HepG2 (cell line): Measurements from ENCODE around the gene HOXD12. TPM values are rescaled to one million over a fixed set of nuclear protein-coding genes. Genes with fewer than 3 reads are reported as not detected.
A peak's percentile ranks its signal among the peaks of the same experiment; 100 is the strongest.

Experiments
- ATAC-seq: fragments of 200-7000 bp; cut with Tn5 transposase; 3 replicates; pipeline ENCODE4 v1.9.1; 2020; ENCODE audit warnings: mild to moderate bottlenecking, moderate library complexity
- BruUV-seq: library from RNA; stranded (reverse); fragments of 400-500 nt; replicated peaks from 2 replicates; lab custom pipeline; 2021; lab: Mats Ljungman, UMichigan
- CTCF ChIA-PET: fragments of 300-600 bp; formaldehyde crosslinking; extraction: SDS; loops from one replicate; lab custom pipeline; 2021; ENCODE audit warnings: low total read pairs, inconsistent platforms, low intra/inter-chr PET ratio; lab: Yijun Ruan, JAX
- POLR2A ChIA-PET: fragments of 350-600 bp; sonication (Branson Sonifier 250); formaldehyde crosslinking; loops from one replicate; lab custom pipeline; 2020; ENCODE audit warnings: antibody characterized with exemption, inconsistent platforms; lab: Yijun Ruan, JAX
- DNase-seq: peaks from one replicate; pipeline ENCODE4 v3.0.0-alpha.2; 2015; ENCODE audit warnings: low spot score
- FAIRE-seq: peaks from 3 replicates; lab custom pipeline; 2011; peaks lifted over from hg19 to GRCh38; lab: Jason Lieb, UNC
- H2AFZ ChIP-seq: one replicate; pipeline ENCODE4 v1.6.1; 2011; ENCODE audit warnings: low read length, inconsistent platforms
- H3K27ac ChIP-seq: fragments of 300-600 bp; 3 replicates; pipeline ENCODE4 v1.8.0; 2011; ENCODE audit warnings: mixed run types, mild to moderate bottlenecking, mixed read lengths, low read length, inconsistent platforms; ENCODE audit not compliant: insufficient read depth; ENCODE audit errors: extremely low read length
- H3K27me3 ChIP-seq, 2 experiments: fragments of 200-600 bp in 1 of 2; 2 replicates in 1 of 2; 3 replicates in 1 of 2; pipeline versions ENCODE4 v1.6.0 to v1.8.0; 2011; ENCODE audit warnings: low read length in 2 of 2, mild to moderate bottlenecking in 2 of 2, moderate library complexity in 2 of 2, inconsistent platforms in 1 of 2; ENCODE audit not compliant: insufficient read depth in 2 of 2, control insufficient read depth in 1 of 2
- H3K36me3 ChIP-seq, 2 experiments: fragments of 200-600 bp in 1 of 2; replicated peaks in 1 of 2; 2 replicates in 1 of 2; 3 replicates in 1 of 2; pipeline versions ENCODE4 v1.5.1 to v1.8.0; 2011; ENCODE audit warnings: low read length in 2 of 2, inconsistent platforms in 1 of 2; ENCODE audit not compliant: insufficient read depth in 2 of 2, control insufficient read depth in 1 of 2
- H3K4me1 ChIP-seq: 2 replicates; pipeline ENCODE4 v1.5.1; 2012; ENCODE audit warnings: low read length, inconsistent platforms; ENCODE audit not compliant: insufficient read depth
- H3K4me2 ChIP-seq: 2 replicates; pipeline ENCODE4 v1.6.0; 2011; ENCODE audit warnings: low read depth, low read length, inconsistent platforms
- H3K4me3 ChIP-seq, 3 experiments: fragments of 200-600 bp in 1 of 3; sonication (generic), shearing (Covaris generic) in 1 of 3; replicated peaks in 1 of 3; 2 replicates each; pipeline ENCODE4 v1.5.1; 2011 to 2016; ENCODE audit warnings: low read length in 3 of 3, inconsistent platforms in 2 of 3, low read depth in 2 of 3, mild to moderate bottlenecking in 2 of 3, control low read depth in 1 of 3, mixed read lengths in 1 of 3; ENCODE audit not compliant: insufficient read depth in 1 of 3
- H3K79me2 ChIP-seq: one replicate; pipeline ENCODE4 v1.6.1; 2011; ENCODE audit warnings: low read length, inconsistent platforms; ENCODE audit not compliant: insufficient read depth
- H3K9ac ChIP-seq: 2 replicates; pipeline ENCODE4 v1.6.0; 2011; ENCODE audit warnings: mild to moderate bottlenecking, low read depth, low read length, inconsistent platforms; ENCODE audit not compliant: insufficient read depth
- H3K9me3 ChIP-seq: 2 replicates; pipeline ENCODE4 v1.5.1; 2012; ENCODE audit warnings: mild to moderate bottlenecking, low read length
- H4K20me1 ChIP-seq: 2 replicates; pipeline ENCODE4 v1.6.0; 2011; ENCODE audit warnings: inconsistent platforms, mild to moderate bottlenecking, low read length, moderate library complexity; ENCODE audit not compliant: insufficient read depth
- CEBPB ChIP-seq: IDR thresholded peaks from 2 replicates; pipeline ENCODE4 v1.6.1; 2011; ENCODE audit warnings: low read depth, low read length, improper control_type of control experiment, borderline replicate concordance
- CEBPG ChIP-seq: IDR thresholded peaks from 2 replicates; pipeline ENCODE4 v1.6.1; 2016
- GATAD2A ChIP-seq: IDR thresholded peaks from 2 replicates; pipeline ENCODE4 v1.6.1; 2016
- HNF4A ChIP-seq: sonication (generic); formaldehyde crosslinking; IDR thresholded peaks from 2 replicates; pipeline ENCODE4 v1.4.0; 2020; ENCODE audit warnings: missing genetic modification reagents
- HNF4G ChIP-seq, 2 experiments: sonication (generic) in 1 of 2; formaldehyde crosslinking in 1 of 2; IDR thresholded peaks; 2 replicates each; pipeline versions ENCODE4 v1.4.0 to v1.6.1; 2011 to 2020; ENCODE audit warnings: borderline replicate concordance in 2 of 2, low read depth in 2 of 2, mild to moderate bottlenecking in 2 of 2, low read length in 1 of 2, missing genetic modification reagents in 1 of 2, moderate library complexity in 1 of 2
- IRF2 ChIP-seq: IDR thresholded peaks from 2 replicates; pipeline ENCODE4 v1.6.1; 2018; ENCODE audit warnings: missing genetic modification reagents, missing compliant biosample characterization
- NCOR1 ChIP-seq: fragments of 200-600 bp; sonication (generic); IDR thresholded peaks from 2 replicates; pipeline ENCODE4 v1.7.0; 2017; ENCODE audit warnings: antibody characterized with exemption, low read length, borderline replicate concordance
- NR3C1 ChIP-seq: sonication (generic); formaldehyde crosslinking; IDR thresholded peaks from 2 replicates; pipeline ENCODE4 v1.4.0; 2020; ENCODE audit warnings: missing genetic modification reagents
- PAX8 ChIP-seq: sonication (generic); formaldehyde crosslinking; IDR thresholded peaks from 2 replicates; pipeline ENCODE4 v1.8.0; 2022; ENCODE audit warnings: mild to moderate bottlenecking, missing genetic modification reagents, borderline replicate concordance
- RXRB ChIP-seq: IDR thresholded peaks from 2 replicates; pipeline ENCODE4 v1.6.1; 2016; ENCODE audit warnings: borderline replicate concordance, missing genetic modification reagents, missing compliant biosample characterization
- SMC3 ChIP-seq: IDR thresholded peaks from 2 replicates; pipeline ENCODE4 v1.6.1; 2011; ENCODE audit warnings: low read length, improper control_type of control experiment
- SP140L ChIP-seq: sonication (generic); formaldehyde crosslinking; IDR thresholded peaks from 2 replicates; pipeline ENCODE4 v1.4.0; 2020; ENCODE audit warnings: missing genetic modification reagents, borderline replicate concordance
- SP4 ChIP-seq: sonication (generic); formaldehyde crosslinking; IDR thresholded peaks from 2 replicates; pipeline ENCODE4 v1.8.1; 2023; ENCODE audit warnings: mild to moderate bottlenecking, missing genetic modification reagents
- TRIM24 ChIP-seq: sonication (generic); formaldehyde crosslinking; IDR thresholded peaks from 2 replicates; pipeline ENCODE4 v1.8.0; 2022; ENCODE audit warnings: mild to moderate bottlenecking, missing genetic modification reagents
- ZNF20 ChIP-seq: sonication (generic); formaldehyde crosslinking; IDR thresholded peaks from 2 replicates; pipeline ENCODE4 v1.4.0; 2020; ENCODE audit warnings: mild to moderate bottlenecking, moderate library complexity, missing genetic modification reagents
- ZNF678 ChIP-seq: sonication (generic); formaldehyde crosslinking; IDR thresholded peaks from 2 replicates; pipeline ENCODE4 v1.4.0; 2020; ENCODE audit warnings: mild to moderate bottlenecking, missing genetic modification reagents
- ZSCAN20 ChIP-seq: sonication (generic); formaldehyde crosslinking; IDR thresholded peaks from 2 replicates; pipeline ENCODE4 v1.4.0; 2020; ENCODE audit warnings: missing genetic modification reagents, mild to moderate bottlenecking, borderline replicate concordance
- WGBS: methylation state at CpG from one replicate; pipeline ENCODE4 v1.1.6; 2017; ENCODE audit warnings: low lambda C conversion rate; 5-methylcytosine and 5-hydroxymethylcytosine counted together
- in situ Hi-C: cut with HindIII; loops from 2 replicates; pipeline ENCODE4 v1.10.0; 2017; ENCODE audit warnings: low pct_unique_long_range_greater_than_20kb; ENCODE audit not compliant: extremely low pct_ligation_motif_present
- intact Hi-C: fragments of 100-400 bp; cut with micrococcal nuclease; formaldehyde crosslinking; loops from one replicate; pipeline ENCODE4 v1.10.0; 2022; ENCODE audit not compliant: unreplicated experiment
- polyA plus RNA-seq, 8 experiments: library from polyadenylated mRNA; depleted of rRNA in 3 of 8; stranded (reverse) in 7 of 8; unstranded in 1 of 8; fragments of >200 nt; fragmentation: Illumina TruSeq in 4 of 8; extraction: Trizol in 4 of 8; gene quantifications; 2 replicates each; pipeline versions ENCODE4 v1.2.1 to v1.2.3, GENCODE V29; 2011 to 2016; ENCODE audit warnings: low read depth in 4 of 8, missing spikeins in 1 of 8, mixed read lengths in 1 of 8; ENCODE audit not compliant: insufficient read depth in 1 of 8
- total RNA-seq, 5 experiments: library from RNA; depleted of rRNA; stranded (reverse); fragments of >200 nt; fragmentation: Illumina TruSeq; extraction: Trizol; gene quantifications; 2 replicates each; pipeline ENCODE4 v1.2.3, GENCODE V29; 2016; ENCODE audit warnings: low read depth in 1 of 5
- TF ChIP-seq, protein P1 (sequence below): sonication (generic); formaldehyde crosslinking; IDR thresholded peaks from 2 replicates; pipeline ENCODE4 v1.4.0; 2020; ENCODE audit warnings: missing genetic modification reagents
- TF ChIP-seq, protein P2 (sequence below): sonication (generic); formaldehyde crosslinking; IDR thresholded peaks from 2 replicates; pipeline ENCODE4 v1.8.1; 2022; ENCODE audit warnings: low read depth, mild to moderate bottlenecking, missing genetic modification reagents
- TF ChIP-seq, protein P3 (sequence below): sonication (generic); formaldehyde crosslinking; IDR thresholded peaks from 2 replicates; pipeline ENCODE4 v1.4.0; 2020; ENCODE audit warnings: missing genetic modification reagents

The HOXD12 gene
- total and polyA plus RNA-seq, 2 of the 13 experiments (the other 11 are each of a cell fraction or from before 2014, with no cell fraction given) = not detected

DNA sequence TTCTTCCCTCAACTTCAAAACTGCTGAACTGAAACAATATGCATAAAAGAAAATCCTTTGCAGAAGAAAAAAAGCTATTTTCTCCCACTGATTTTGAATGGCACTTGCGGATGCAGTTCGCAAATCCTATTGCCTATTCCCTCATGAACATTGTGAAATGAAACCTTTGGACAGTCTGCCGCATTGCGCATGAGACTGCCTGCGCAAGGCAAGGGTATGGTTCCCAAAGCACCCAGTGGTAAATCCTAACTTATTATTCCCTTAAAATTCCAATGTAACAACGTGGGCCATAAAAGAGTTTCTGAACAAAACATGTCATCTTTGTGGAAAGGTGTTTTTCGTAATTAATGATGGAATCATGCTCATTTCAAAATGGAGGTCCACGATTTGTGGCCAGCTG, 38.3 kb downstream of the HOXD12 start:
- Histone ChIP-seq H3K4me2 (no peak overlapping the region), H3K27ac (no peak overlapping the region), H3K36me3 (no peaks in the 10 kb centered on the region), H2AFZ (no peak overlapping the region), H3K9me3 (no peaks in the 10 kb centered on the region), H3K27me3 (peaks cover 9 to 91% of the 10 kb centered on the region in 2 experiments; a peak in 4 of 5 replicates), H3K4me1 (peaks cover 11% of the 10 kb centered on the region), H4K20me1 (no peaks in the 10 kb centered on the region), H3K4me3 (no peak overlapping the region), H3K79me2 (no peaks in the 10 kb centered on the region), H3K9ac (no peak overlapping the region)
- in situ Hi-C loops = no loop called here
- BruUV-seq = no TSS peak
- WGBS = 37% methylated on average over 8 of the region's 8 CpGs
- TF ChIP-seq SMC3 (peak; percentile 14; the same call in 1 of the 2 replicates), PAX8 (no peak), CEBPG (CRISPR knock-in tag) (peak; percentile 82), SP4 (CRISPR knock-in tag) (no peak), TRIM24 (CRISPR knock-in tag) (0 out of 2 replicates have a peak, but pooled peaks have one; percentile 38), NR3C1 (CRISPR knock-in tag) (no peak), NCOR1 (peak; percentile 78; the same call in 1 of the 2 replicates), ZNF20 (CRISPR knock-in tag) (no peak), GATAD2A (0 out of 2 replicates have a peak, but pooled peaks have one; percentile 30), SP140L (CRISPR knock-in tag) (0 out of 2 replicates have a peak, but pooled peaks have one; percentile 38), HNF4A (CRISPR knock-in tag) (peak; percentile 88), ZSCAN20 (CRISPR knock-in tag) (no peak), HNF4G (IDR thresholded peaks at IDR 0.05; ENCODE audit: borderline replicate concordance, low read depth, low read length) (peak; percentile 81), HNF4G (CRISPR knock-in tag; IDR thresholded peaks at IDR 0.05; ENCODE audit: borderline replicate concordance, low read depth) (no peak), RXRB (CRISPR knock-in tag) (no peak), ZNF678 (CRISPR knock-in tag) (no peak), IRF2 (CRISPR knock-in tag) (no peak), CEBPB (peak; percentile 96)
- TF ChIP-seq, protein P1, sequence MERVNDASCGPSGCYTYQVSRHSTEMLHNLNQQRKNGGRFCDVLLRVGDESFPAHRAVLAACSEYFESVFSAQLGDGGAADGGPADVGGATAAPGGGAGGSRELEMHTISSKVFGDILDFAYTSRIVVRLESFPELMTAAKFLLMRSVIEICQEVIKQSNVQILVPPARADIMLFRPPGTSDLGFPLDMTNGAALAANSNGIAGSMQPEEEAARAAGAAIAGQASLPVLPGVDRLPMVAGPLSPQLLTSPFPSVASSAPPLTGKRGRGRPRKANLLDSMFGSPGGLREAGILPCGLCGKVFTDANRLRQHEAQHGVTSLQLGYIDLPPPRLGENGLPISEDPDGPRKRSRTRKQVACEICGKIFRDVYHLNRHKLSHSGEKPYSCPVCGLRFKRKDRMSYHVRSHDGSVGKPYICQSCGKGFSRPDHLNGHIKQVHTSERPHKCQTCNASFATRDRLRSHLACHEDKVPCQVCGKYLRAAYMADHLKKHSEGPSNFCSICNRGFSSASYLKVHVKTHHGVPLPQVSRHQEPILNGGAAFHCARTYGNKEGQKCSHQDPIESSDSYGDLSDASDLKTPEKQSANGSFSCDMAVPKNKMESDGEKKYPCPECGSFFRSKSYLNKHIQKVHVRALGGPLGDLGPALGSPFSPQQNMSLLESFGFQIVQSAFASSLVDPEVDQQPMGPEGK (CRISPR knock-in tag) = no peak
- TF ChIP-seq, protein P2, sequence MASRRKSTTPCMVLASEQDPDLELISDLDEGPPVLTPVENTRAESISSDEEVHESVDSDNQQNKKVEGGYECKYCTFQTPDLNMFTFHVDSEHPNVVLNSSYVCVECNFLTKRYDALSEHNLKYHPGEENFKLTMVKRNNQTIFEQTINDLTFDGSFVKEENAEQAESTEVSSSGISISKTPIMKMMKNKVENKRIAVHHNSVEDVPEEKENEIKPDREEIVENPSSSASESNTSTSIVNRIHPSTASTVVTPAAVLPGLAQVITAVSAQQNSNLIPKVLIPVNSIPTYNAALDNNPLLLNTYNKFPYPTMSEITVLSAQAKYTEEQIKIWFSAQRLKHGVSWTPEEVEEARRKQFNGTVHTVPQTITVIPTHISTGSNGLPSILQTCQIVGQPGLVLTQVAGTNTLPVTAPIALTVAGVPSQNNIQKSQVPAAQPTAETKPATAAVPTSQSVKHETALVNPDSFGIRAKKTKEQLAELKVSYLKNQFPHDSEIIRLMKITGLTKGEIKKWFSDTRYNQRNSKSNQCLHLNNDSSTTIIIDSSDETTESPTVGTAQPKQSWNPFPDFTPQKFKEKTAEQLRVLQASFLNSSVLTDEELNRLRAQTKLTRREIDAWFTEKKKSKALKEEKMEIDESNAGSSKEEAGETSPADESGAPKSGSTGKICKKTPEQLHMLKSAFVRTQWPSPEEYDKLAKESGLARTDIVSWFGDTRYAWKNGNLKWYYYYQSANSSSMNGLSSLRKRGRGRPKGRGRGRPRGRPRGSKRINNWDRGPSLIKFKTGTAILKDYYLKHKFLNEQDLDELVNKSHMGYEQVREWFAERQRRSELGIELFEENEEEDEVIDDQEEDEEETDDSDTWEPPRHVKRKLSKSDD = no peak
- TF ChIP-seq, protein P3, sequence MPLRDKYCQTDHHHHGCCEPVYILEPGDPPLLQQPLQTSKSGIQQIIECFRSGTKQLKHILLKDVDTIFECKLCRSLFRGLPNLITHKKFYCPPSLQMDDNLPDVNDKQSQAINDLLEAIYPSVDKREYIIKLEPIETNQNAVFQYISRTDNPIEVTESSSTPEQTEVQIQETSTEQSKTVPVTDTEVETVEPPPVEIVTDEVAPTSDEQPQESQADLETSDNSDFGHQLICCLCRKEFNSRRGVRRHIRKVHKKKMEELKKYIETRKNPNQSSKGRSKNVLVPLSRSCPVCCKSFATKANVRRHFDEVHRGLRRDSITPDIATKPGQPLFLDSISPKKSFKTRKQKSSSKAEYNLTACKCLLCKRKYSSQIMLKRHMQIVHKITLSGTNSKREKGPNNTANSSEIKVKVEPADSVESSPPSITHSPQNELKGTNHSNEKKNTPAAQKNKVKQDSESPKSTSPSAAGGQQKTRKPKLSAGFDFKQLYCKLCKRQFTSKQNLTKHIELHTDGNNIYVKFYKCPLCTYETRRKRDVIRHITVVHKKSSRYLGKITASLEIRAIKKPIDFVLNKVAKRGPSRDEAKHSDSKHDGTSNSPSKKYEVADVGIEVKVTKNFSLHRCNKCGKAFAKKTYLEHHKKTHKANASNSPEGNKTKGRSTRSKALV (CRISPR knock-in tag) = peak; percentile 78; the same call in 1 of the 2 replicates
- FAIRE-seq (peak; percentile 49), ATAC-seq (no peak), DNase-seq (peak; percentile 33)
- ChIA-PET CTCF (no interaction called here), POLR2A (no interaction called here)
- intact Hi-C loops = no loop called here
